ENCODE data around the gene ANXA4.
"Not testable (repeated sequence)": the region's sequence is repeated elsewhere in the genome, so short reads cannot be mapped to it uniquely, and the experiment has no call there.

The ANXA4 gene

GRCh38 chr2:69773206-69773605 lies 31.3 kb downstream of the ANXA4 start:
- no peak for DNase-seq (ENCODE audit: low spot score)

GRCh38 chr2:69774258-69774983 lies 32.5 kb downstream of the ANXA4 start:
- not testable (repeated sequence) for DNase-seq (ENCODE audit: low spot score)

More at GRCh38 chr2:69773206-69773605, 31.3 kb downstream of the ANXA4 start:
- TF ChIP-seq, protein P1, sequence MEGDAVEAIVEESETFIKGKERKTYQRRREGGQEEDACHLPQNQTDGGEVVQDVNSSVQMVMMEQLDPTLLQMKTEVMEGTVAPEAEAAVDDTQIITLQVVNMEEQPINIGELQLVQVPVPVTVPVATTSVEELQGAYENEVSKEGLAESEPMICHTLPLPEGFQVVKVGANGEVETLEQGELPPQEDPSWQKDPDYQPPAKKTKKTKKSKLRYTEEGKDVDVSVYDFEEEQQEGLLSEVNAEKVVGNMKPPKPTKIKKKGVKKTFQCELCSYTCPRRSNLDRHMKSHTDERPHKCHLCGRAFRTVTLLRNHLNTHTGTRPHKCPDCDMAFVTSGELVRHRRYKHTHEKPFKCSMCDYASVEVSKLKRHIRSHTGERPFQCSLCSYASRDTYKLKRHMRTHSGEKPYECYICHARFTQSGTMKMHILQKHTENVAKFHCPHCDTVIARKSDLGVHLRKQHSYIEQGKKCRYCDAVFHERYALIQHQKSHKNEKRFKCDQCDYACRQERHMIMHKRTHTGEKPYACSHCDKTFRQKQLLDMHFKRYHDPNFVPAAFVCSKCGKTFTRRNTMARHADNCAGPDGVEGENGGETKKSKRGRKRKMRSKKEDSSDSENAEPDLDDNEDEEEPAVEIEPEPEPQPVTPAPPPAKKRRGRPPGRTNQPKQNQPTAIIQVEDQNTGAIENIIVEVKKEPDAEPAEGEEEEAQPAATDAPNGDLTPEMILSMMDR (IDR thresholded peaks at IDR 0.05; ENCODE audit: extremely low read depth, missing control alignments): no peak

GRCh38 chr2:69774984-69775982 lies 33.3 kb downstream of the ANXA4 start:
- TF ChIP-seq, protein P1 (IDR thresholded peaks at IDR 0.05; ENCODE audit: extremely low read depth, missing control alignments): no peak
- DNase-seq (ENCODE audit: low spot score): peak; percentile 40

GRCh38 chr2:69776886-69777785 lies 35.2 kb downstream of the ANXA4 start:
- DNase-seq (ENCODE audit: low spot score): no peak
- TF ChIP-seq, protein P1 (IDR thresholded peaks at IDR 0.05; ENCODE audit: extremely low read depth, missing control alignments): no peak

DNA sequence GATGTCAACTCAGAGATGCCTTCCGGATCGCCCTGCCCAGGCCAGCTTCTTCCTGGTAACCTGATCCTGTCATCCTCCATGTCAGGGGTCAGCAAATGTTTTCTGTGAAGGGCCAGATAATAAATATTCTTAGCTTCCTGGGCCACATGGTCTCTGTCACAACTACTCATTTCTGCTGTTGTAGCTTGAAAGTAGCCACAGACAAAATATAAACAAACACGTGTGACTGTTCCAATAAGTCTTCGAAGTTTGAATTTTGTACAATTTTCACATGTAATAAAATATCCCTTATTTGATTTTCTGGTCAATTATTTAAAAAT lies 35.8 kb downstream of the ANXA4 start:
- TF ChIP-seq, protein P1 (IDR thresholded peaks at IDR 0.05; ENCODE audit: extremely low read depth, missing control alignments): no peak
- no peak for DNase-seq (ENCODE audit: low spot score)

DNA sequence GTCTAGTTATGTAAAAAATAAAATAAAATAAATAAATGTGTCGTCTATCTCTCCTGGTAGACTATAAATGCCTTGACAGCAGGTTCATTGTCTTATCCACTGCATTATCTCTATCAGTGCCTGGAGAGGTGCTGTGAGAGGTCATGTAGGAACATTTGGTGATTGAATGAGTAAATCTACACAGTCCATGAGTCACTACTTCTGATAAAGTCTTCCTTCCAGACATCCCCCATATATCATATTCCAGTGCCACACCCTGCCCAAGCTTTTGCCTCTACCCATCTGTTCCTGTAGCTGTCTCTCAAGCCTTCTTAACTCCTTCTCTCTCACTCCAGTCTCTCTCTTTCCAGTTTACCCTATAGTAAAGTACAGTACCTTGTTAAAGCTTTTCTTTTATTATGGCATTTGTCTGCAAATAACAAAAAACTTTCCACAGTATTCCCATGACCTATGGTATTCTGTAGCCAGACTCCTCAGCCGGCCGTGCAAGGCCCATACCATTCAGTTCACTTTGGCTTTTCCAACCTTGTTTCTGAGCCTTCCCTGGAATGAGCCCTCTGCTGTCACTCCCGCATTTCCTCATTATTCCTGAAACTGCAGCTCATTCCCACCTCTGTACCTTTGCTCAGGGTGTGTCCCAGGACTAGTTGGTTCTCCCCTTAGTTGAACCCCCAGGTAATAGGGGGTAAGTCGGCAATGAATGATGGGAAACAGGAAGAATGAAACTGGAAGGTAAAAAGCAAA lies 37.5 kb downstream of the ANXA4 start:
- TF ChIP-seq, protein P1 (IDR thresholded peaks at IDR 0.05; ENCODE audit: extremely low read depth, missing control alignments): no peak
- no peak for DNase-seq (ENCODE audit: low spot score)

DNA sequence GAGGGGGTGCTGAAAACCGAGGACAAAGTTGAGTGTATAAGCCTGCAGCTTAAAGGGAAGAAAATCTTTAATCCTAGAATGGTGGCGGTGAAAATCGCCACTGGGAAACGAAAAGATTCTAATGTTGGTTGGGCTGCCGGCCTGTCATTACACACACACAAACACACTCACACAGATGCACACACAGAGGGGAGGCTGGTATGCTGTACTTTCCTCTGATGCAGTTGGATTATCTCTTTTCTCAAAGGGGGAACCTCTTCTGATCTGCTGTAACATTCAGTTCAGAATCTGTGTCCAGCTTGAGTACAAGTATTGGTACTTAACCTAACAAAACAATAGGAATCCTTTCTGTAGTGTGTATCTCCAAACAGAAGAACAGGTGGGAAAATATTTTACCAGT lies 39.0 kb downstream of the ANXA4 start:
- DNase-seq (ENCODE audit: low spot score): no peak
- TF ChIP-seq, protein P1 (IDR thresholded peaks at IDR 0.05; ENCODE audit: extremely low read depth, missing control alignments): no peak
